Measurements from ENCODE around the gene DBI. TPM values are rescaled to one million over a fixed set of nuclear protein-coding genes. Genes with fewer than 3 reads are reported as not detected.

Gene DBI
- total RNA-seq, 1 experiment from 2014 or later = 230 TPM

GRCh38 chr2:119393971-119394748, 27.4 kb downstream of the DBI start:
- intact Hi-C loops (cut with micrococcal nuclease; ENCODE audit: unreplicated experiment) = no loop called here
- Histone ChIP-seq H3K27ac (ENCODE audit: low read depth, low read length, poor library complexity, severe bottlenecking) (no peak overlapping the region), H3K4me1 (ENCODE audit: insufficient read depth, low read length, poor library complexity, severe bottlenecking) (peaks cover 13% of the 10 kb centered on the region), H3K9me3 (ENCODE audit: low read depth, low read length, poor library complexity, severe bottlenecking) (no peaks in the 10 kb centered on the region), H3K27me3 (replicated peaks; ENCODE audit: insufficient read depth, low read depth, low read length, poor library complexity) (no peaks in the 10 kb centered on the region), H3K36me3 (ENCODE audit: insufficient read depth, low read length, poor library complexity, severe bottlenecking) (no peaks in the 10 kb centered on the region), H3K4me3 (ENCODE audit: low read depth, low read length, poor library complexity, severe bottlenecking) (no peak overlapping the region)
- POLR2A ChIA-PET (ENCODE audit: low non-redundant PET) = no interaction called here
- BruUV-seq (replicated peaks) = no TSS peak
- no peak for TF ChIP-seq CTCF (conservative IDR thresholded peaks at IDR 0.05; ENCODE audit: low read depth, low read length)
- TF ChIP-seq EZH2 (IDR thresholded peaks at IDR 0.05; ENCODE audit: borderline replicate concordance, low read depth, low read length, poor library complexity, severe bottlenecking) = no peak
- CTCF ChIA-PET = no interaction called here
- no peak for DNase-seq (ENCODE audit: low spot score)

GRCh38 chr2:119397196-119397595, 30.4 kb downstream of the DBI start:
- no peaks in the 10 kb centered on the region for H3K9me3 ChIP-seq (ENCODE audit: low read depth, low read length, poor library complexity, severe bottlenecking)
- POLR2A ChIA-PET (ENCODE audit: low non-redundant PET) = no interaction called here
- no peaks in the 10 kb centered on the region for H3K27me3 ChIP-seq (replicated peaks; ENCODE audit: insufficient read depth, low read depth, low read length, poor library complexity)
- no TSS peak for BruUV-seq (replicated peaks)
- no peaks in the 10 kb centered on the region for H3K36me3 ChIP-seq (ENCODE audit: insufficient read depth, low read length, poor library complexity, severe bottlenecking)
- TF ChIP-seq EZH2 (IDR thresholded peaks at IDR 0.05; ENCODE audit: borderline replicate concordance, low read depth, low read length, poor library complexity, severe bottlenecking) = no peak
- TF ChIP-seq CTCF (conservative IDR thresholded peaks at IDR 0.05; ENCODE audit: low read depth, low read length) = no peak
- CTCF ChIA-PET = interaction anchor here (0.6 kb wide), 1 partner anchor 260 kb away, joined by 6 read pairs; no protein-coding TSS in a partner anchor
- intact Hi-C loops (cut with micrococcal nuclease; ENCODE audit: unreplicated experiment) = no loop called here
- no peak overlapping the region for H3K27ac ChIP-seq (ENCODE audit: low read depth, low read length, poor library complexity, severe bottlenecking)
- no peaks in the 10 kb centered on the region for H3K4me1 ChIP-seq (ENCODE audit: insufficient read depth, low read length, poor library complexity, severe bottlenecking)
- no peak overlapping the region for H3K4me3 ChIP-seq (ENCODE audit: low read depth, low read length, poor library complexity, severe bottlenecking)
- no peak for DNase-seq (ENCODE audit: low spot score)

GRCh38 chr2:119402106-119402505, 35.3 kb downstream of the DBI start:
- CTCF ChIA-PET = no interaction called here
- no peak overlapping the region for H3K4me3 ChIP-seq (ENCODE audit: low read depth, low read length, poor library complexity, severe bottlenecking)
- H3K9me3 ChIP-seq (ENCODE audit: low read depth, low read length, poor library complexity, severe bottlenecking) = no peaks in the 10 kb centered on the region
- no peak for DNase-seq (ENCODE audit: low spot score)
- no peak overlapping the region for H3K27ac ChIP-seq (ENCODE audit: low read depth, low read length, poor library complexity, severe bottlenecking)
- H3K27me3 ChIP-seq (replicated peaks; ENCODE audit: insufficient read depth, low read depth, low read length, poor library complexity) = no peaks in the 10 kb centered on the region
- BruUV-seq (replicated peaks) = no TSS peak
- intact Hi-C loops (cut with micrococcal nuclease; ENCODE audit: unreplicated experiment) = no loop called here
- TF ChIP-seq CTCF (conservative IDR thresholded peaks at IDR 0.05; ENCODE audit: low read depth, low read length) = no peak
- no peak for TF ChIP-seq EZH2 (IDR thresholded peaks at IDR 0.05; ENCODE audit: borderline replicate concordance, low read depth, low read length, poor library complexity, severe bottlenecking)
- H3K4me1 ChIP-seq (ENCODE audit: insufficient read depth, low read length, poor library complexity, severe bottlenecking) = no peaks in the 10 kb centered on the region
- no peaks in the 10 kb centered on the region for H3K36me3 ChIP-seq (ENCODE audit: insufficient read depth, low read length, poor library complexity, severe bottlenecking)
- POLR2A ChIA-PET (ENCODE audit: low non-redundant PET) = no interaction called here
